GM12872 (cell line): Measurements from ENCODE around the gene KLRC4.

ENCODE experiments used
- CTCF ChIP-seq: IDR thresholded peaks from 3 replicates; pipeline ENCODE4 v1.5.1; 2011; ENCODE audit warnings: low read depth, mild to moderate bottlenecking, low read length, moderate library complexity; ENCODE audit not compliant: insufficient read depth

KLRC4 gene

DNA sequence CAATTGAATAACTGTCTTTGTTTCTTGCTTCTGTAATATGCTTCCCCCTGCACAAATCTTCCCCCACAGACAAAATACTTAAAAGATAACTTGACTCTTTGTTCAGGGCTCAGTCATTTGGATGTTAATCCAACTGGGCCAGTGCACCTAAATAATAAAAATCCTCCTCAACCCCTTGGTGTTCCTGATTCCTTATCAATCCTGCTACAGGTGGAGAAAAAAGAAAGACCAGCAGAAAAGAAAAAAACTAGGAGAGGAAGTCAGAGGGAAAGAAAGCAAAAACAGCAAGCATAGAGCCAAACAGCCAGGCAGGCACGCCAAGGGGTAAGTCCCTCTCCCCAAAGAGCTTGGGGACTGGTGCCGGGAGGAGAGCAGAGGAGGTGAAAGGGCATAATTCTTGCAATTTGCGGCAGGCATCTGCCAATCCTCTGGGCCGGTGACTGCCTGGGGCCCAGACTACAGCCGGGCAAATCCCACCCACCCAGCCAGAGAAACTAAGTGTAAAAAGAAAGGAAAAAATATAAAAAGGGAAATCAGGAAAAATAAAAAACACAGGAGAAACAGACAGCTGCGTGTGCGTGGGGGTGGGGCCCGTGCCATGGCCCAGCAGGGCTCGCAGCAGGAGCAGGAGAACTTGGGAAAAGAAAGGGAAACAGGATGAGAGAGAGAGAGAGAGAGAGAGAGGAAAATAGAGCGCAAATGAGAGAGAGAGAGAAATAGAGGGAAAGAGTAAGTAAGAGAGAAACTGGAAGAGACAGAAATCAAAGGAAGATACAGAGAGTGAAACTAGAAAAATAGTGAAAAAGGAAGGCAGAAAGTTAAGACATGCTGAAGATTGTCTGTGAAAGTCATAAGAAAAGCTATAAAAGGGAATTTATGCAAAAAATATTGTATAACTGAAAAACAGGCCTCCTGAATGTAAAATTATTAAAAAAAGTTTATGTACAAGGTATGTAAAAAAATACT is 41.1 kb downstream of the KLRC4 start:
- TF ChIP-seq CTCF = no peak

DNA sequence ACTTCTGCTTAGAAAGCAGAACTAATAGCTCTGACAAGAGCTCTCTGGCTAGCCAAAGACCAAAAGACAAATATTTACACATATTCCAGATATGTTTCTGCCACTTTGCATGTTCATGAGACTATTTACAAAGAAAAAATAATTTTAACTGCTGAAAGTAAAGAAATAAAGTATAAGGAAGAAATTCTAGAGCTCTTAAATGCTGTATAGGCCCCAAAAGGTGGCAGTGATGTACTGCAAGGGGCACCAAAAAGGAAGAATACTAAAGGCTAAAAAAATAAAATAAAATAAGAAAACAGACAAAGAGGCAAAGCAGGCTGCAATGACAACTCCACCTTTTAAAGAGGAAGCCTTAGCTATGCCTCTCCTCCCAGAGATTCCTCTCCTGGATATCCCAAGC is 42.7 kb downstream of the KLRC4 start:
- TF ChIP-seq CTCF = no peak

DNA sequence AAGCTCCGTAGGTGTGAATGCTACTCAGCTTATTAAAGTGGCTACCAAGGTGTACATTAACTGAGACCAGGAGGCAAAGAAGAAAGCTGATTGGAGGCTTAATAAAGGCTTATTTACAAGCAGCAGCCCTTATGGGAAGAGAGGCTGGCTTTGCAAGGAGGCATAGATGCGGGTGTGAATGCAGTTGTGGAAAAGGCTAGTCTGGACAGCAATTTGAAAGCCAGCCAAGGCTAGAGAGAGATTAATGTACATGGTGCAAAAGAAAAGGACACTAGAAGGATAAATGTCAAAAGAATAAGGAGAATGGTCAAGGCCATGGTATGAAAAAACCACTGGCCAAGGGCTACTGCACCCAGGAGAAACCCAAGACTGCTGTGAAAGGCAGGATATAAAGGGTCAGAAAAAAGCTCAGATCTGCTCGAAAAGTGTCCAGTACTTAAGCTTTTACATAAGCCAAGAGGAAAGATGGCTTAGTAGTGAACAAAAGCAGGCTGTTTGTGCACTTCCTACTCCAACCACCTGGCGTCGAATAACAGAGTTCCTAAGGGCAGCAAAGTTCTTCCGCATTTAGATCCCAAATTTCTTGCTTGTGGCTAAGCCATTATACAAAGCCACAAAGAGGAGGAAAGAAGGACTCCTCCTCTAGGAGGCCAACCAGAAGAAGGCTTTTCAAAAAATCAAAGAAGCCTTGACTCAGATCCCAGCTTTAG is 43.7 kb downstream of the KLRC4 start:
- TF ChIP-seq CTCF = no peak; the same call in 2 of the 3 replicates

GRCh38 chr12:10364815-10365622 is 44.5 kb downstream of the KLRC4 start:
- TF ChIP-seq CTCF = no peak

- TF ChIP-seq CTCF = no peak
These were observed 45.4 kb downstream of the KLRC4 start for GRCh38 chr12:10363914-10364814.

DNA sequence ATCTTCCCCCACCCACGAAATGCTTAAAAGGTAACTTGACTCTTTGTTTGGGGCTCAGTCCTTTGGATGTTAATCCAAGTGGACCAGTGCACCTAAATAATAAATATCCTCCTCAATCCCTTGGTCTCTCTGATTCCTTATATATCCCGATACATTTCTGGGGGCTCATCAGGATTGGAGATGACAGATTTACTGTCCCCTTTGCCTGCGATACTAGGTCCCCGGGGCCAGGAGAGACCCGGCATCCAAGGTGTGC is 46.0 kb downstream of the KLRC4 start:
- TF ChIP-seq CTCF = no peak
